ENCODE measurements around the gene HSPA1B.
"Not testable (repeated sequence)": the region's sequence is repeated elsewhere in the genome, so short reads cannot be mapped to it uniquely, and the experiment has no call there.

- TF ChIP-seq CTCF (conservative IDR thresholded peaks at IDR 0.05; ENCODE audit: low read depth, low read length); EZH2 (IDR thresholded peaks at IDR 0.05; ENCODE audit: borderline replicate concordance, low read depth, low read length, poor library complexity, severe bottlenecking): not testable (repeated sequence)
Measured at GRCh38 chr6:31820399-31820798, 7.1 kb upstream of the HSPA1B start.

Measured in A673 (cell line).